GM18502 (cell line): ENCODE results near the gene PRC1.
"Not testable (repeated sequence)": the region's sequence is repeated elsewhere in the genome, so short reads cannot be mapped to it uniquely, and the experiment has no call there.

Experiments
- ATAC-seq: cut with Tn5 transposase; IDR thresholded peaks from one replicate; pipeline ENCODE4 v1.9.1; 2021; ENCODE audit warnings: mild to moderate bottlenecking; ENCODE audit not compliant: unreplicated experiment, poor library complexity

Gene PRC1

DNA sequence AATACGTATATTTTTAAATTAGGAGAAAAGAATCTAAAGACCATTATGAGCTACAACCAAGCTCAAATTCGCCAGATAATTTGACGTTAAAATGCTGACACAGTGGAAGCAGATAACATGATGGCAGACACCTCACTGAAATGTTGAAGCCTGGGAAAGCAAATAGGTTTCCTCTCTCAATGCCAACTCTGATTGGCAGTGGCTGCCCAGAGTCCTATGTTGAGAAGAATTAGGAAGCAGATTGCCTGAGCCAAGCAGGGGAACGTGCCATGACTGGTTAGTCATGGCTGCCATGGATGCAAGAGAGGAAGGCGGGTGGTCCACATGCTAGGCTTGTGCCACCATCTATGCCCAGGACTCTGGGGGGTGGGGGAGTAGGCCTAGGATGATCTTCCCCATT lies 56.1 kb downstream of the PRC1 start:
- no peak for ATAC-seq

DNA sequence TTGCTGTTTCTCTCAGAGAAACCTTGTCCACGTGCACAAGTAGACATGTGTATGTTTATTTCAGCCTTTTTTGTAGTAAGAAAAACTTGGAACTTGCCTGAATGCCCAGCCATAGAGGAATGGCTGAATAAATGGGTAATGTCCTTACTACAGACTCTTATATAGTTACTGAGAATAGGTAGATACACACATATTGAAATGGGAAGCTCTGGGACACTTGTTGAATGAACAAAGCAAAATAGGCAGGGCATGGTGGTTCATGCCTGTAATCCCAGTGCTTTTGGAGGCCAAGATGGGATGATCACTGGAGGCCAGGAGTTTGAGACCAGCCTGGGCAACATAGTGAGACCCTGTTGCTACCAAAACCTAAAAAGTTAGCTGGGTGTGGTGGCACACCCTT lies 57.5 kb downstream of the PRC1 start:
- no peak for ATAC-seq

DNA sequence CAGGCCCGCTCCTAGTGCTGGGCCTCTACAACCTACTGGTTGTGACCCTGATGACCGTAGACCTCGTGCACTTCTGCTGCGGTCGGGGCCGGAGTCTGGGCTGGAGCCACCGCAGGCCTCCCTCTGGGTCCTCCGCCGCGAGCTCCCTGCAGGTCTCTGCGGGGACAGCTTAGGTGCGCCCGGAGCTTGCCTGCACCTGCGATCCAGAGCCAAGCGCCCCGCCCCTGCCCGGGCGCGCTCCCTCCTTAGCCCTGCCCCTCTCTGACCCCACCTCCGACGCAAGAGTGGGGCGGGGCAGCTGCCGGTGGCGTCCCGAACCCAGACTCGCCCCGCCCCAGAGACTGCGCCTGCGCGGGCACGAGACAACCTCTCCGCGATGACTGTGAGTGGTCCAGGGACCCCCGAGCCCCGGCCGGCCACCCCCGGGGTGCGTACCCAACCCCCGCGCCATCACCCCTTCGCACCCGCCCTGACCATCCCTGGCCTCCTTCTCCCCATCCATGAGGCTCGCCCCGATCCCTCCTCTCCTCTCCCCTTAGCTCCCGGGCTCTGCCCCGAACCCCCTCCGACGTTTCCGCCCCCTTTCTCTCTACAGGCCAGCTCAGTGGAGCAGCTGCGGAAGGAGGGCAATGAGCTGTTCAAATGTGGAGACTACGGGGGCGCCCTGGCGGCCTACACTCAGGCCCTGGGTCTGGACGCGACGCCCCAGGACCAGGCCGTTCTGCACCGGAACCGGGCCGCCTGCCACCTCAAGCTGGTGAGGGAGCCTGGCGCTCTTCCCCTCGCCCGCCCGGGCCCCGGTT lies 59.2 kb downstream of the PRC1 start, which contains the start of gene UNC45A:
Gene UNC45A (plus strand): TSS at position 337 of the 803 bp plus-strand sequence. CDS start 40 bp downstream, at position 377.
- ATAC-seq, result peak; percentile 68

DNA sequence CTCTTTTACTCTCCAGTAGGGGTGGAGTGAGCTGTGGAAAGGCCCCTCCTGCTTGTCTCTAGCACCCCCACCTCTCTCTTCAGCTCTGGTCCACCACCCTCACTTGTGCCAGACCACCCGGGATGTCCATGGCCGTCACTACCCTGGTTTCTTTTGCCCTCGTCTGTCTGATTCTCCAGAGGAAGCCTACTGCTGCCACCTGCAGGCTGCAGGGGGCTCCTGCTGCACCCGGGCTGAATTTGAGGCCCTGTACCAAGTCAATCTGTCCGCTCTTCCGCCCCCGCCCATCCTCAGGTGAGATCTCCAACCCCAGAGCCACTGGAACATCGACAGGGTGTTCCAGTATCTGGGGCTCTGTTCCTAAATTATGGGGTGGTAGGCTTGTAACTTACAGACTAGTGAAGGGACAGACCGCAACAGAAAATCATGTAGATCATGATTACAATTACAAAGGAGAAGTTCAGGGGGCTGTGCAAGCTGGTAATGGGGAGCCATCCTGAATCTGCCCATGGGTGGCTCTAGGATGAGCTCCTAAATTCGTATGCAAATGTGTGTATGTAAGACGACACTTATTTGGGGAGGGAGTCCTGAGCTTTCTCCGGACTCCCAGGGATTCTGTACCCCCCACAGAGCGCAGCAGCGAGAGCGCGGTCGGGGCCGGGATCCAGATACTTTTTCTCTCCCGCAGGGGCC lies 59.9 kb downstream of the PRC1 start:
- ATAC-seq, result peak; percentile 35

- ATAC-seq, result no peak
Measured at GRCh38 chr15:90933301-90933700, 61.0 kb downstream of the PRC1 start.

DNA sequence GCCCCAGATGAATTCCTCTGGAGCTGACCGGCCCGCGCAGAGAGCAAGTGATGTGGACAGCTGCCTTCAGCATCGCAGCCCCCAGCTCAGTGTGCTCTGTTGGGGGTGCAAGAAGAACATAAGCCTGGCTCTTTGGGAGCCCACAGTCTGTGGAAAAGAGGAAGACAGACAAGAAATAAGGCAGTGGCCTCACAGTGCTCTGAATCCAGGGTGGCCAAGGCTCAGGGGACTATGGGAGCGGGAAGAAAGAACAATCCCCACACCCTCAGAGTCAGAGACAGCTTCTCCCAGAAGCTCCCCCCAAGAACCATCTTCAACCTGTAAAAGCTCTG lies 61.7 kb downstream of the PRC1 start:
- ATAC-seq, result no peak

DNA sequence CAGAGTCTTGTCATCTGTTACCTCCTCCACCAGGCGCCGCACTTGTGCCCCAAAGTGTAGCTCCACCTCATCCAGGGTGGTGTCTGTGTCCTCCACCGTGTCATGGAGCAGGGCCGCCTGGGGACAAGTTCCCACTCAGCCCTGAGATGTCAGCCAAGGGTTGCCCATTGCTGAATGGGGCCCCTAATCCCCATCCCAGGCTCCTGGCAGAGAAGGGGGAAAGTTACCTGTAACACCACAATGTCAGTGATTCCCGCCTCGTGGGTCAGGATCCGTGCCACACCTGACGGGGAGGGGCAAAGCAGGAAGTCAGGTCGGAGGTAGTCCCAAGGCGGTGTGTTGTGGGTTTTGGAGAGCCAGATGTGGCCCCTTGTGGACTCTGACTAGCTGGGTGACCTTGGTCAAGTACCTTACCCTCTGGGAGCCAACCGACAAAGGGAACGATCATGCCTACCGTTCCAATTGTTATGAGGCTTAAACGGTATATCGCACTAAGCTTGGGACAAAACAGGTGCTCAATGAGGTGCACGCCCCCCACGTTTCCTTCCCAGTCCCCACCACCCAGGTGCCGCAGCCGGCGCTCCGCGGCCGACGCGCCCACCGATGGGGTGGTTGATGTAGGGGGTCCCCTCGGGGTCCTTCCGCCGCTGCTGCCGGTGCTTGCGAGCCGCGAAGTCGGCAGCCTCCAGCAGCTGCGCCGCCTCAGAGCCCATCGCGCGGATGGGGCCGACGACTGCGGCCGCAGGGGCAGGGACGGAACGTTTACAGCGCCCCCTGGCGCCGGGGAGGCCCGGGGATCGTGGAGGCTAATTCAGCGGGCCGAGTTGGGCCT lies 62.3 kb downstream of the PRC1 start, which contains the start of gene HDDC3:
Gene HDDC3 (minus strand): TSS at position 722 of the 832 bp plus-strand sequence. CDS start 9 bp downstream, at position 713.
- peak; percentile 52 for ATAC-seq

- no peak for ATAC-seq
Measured at GRCh38 chr15:90931575-90931827, 62.8 kb downstream of the PRC1 start.

GRCh38 chr15:90930861-90931574 lies 63.3 kb downstream of the PRC1 start:
- ATAC-seq, result no peak

- no peak for ATAC-seq
Measured at GRCh38 chr15:90929246-90930019, 64.9 kb downstream of the PRC1 start.

DNA sequence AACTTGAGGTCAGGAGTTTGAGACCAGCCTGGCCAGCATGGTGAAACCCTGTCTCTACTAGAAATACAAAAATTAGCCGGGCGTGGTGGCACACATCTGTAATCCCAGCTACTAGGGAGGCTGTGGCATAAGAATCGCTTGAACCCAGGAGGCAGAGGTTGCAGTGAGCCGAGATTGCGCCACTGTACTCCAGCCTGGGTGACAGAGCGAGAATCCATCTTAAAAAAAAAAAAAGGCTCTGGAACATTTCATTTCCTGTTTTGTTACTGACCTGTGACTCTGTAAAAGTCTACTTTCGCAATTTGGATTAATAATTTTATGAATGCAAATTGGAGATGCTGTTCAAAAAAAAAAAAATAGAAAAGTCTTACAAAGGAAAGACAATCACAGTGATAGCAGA lies 66.2 kb downstream of the PRC1 start:
- not testable (repeated sequence) for ATAC-seq

- ATAC-seq, result not testable (repeated sequence)
Measured at GRCh38 chr15:90926766-90927165, 67.6 kb downstream of the PRC1 start.

GRCh38 chr15:90924375-90924774 lies 70.0 kb downstream of the PRC1 start:
- peak; percentile 69 for ATAC-seq

DNA sequence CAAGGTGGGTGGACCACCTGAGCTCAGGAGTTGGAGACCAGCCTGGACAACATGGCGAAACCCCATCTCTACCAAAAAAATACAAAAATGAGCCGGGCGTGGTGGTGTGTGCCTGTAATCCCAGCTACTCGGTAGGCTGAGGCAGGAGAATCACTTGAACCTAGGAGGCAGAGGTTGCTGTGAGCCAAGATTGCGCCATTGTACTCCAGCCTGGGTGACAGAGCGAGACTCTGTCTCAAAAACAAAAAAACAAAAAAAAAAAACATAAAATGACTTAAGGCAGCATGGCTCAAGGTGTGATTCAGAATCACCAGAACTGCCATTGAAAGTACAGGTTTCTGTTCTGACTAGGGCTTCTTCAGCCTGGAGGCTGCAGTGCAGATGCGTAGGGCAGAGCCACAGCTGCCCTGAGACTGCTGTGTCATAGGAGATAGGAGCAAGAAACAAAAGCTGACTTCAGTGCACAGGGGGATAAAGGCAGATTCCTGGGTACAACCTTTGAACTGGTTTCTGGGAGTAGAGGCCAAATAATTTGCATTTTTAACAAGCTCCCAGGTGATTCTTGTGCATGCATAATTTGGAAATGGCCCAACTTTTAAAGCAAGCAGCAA lies 71.5 kb downstream of the PRC1 start:
- peak; percentile 86 for ATAC-seq

DNA sequence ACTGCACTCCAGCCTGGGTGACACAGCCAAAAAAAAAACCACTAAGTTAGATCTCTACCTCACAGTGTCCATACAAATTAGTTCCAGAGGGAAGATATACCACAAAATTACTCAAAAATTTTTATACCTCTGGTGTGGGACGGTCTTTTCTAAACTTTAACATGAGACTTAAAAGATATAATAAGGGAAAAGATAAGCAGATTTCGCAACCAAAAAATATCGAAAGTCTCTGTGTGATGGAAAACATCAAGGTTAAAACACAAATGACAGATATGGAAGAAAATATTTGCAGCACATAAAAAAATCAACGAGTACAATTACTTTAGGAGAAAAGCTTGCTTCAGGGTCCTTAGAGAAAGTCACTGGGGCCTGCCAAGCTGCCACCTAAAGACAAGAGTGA lies 72.4 kb downstream of the PRC1 start:
- no peak for ATAC-seq

GRCh38 chr15:90918835-90919234 lies 75.5 kb downstream of the PRC1 start:
- ATAC-seq, result no peak

DNA sequence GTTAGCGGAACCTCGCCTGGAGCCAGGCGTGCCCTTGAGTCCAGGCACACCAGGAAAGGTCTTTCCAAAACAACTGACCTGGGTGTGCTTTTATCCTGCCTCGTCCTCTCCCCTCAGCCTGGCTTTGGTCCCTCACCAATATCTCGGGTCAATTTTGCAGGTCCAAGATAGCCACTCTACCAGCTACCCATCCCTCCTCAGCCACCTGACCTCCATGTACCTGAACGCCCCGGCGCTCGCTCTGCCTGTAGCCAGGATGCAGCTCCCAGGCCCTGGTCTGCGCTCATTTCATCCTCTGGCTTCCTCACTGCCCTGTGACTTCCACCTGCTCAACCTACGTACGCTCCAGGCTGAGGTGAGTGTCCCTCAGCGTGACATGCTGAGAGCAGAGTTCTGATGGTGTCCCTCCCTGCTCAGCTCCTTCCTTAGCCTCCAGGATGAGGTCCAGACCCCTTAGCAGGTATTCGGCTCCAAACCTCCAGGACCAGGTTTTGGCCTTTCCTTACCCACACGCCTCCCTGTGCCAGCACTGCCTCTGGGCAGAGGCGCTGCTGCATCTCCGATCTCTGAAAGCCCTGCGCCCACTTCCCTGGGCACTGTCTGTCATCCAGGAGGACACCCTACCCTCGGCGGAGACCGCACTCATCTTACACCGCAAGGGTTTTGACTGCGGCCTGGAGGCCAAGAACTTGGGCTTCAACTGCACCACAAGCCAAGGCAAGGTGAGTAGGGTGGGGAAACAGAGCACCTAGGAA lies 76.1 kb downstream of the PRC1 start:
- no peak for ATAC-seq

DNA sequence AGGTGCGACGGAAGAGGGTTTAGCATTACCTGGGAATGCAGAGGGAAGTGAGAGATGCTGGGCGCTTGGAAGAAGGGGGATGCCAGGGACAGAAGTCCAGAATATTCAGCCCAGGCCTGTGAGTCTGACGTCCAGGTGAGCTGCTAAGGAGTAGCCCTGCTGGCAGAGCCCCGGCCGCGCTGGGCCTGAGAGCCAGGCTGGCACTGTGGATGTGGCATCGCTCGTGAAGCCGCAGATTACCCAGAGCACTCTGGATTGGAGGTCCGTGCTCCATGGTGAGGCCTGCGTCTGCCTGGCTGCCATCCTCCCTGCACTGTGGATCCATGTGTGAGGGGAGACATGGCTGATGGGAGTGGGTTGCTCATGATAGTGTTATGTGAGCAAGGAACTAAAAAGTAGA lies 76.8 kb downstream of the PRC1 start:
- no peak for ATAC-seq

GRCh38 chr15:90916461-90916860 lies 77.9 kb downstream of the PRC1 start:
- ATAC-seq, result no peak
